Bronchial epithelial cell (primary cell): Measurements from ENCODE around the gene C11orf86. TPM values are rescaled to one million over a fixed set of nuclear protein-coding genes. Genes with fewer than 3 reads are reported as not detected.

ENCODE experiments used
- DNase-seq: peaks from one replicate; pipeline ENCODE4 v3.0.0-alpha.2; 2010; ENCODE audit warnings: low read depth
- FAIRE-seq: peaks from 2 replicates; lab custom pipeline; 2011; peaks lifted over from hg19 to GRCh38; lab: Jason Lieb, UNC
- H3K27me3 ChIP-seq: 2 replicates; pipeline ENCODE4 v1.5.1; 2011; ENCODE audit warnings: low read length; ENCODE audit not compliant: control insufficient read depth, insufficient read depth
- H3K36me3 ChIP-seq: 2 replicates; pipeline ENCODE4 v1.5.1; 2011; ENCODE audit warnings: low read length; ENCODE audit not compliant: control insufficient read depth, insufficient read depth
- H3K4me3 ChIP-seq: 2 replicates; pipeline ENCODE4 v1.5.1; 2011; ENCODE audit warnings: mild to moderate bottlenecking, low read depth, low read length, control low read depth
- total RNA-seq: library from RNA; depleted of rRNA; stranded (reverse); fragments of >200 nt; gene quantifications from 2 replicates; pipeline ENCODE4 v1.2.1, GENCODE V29; 2014
- TF ChIP-seq, protein P1 (sequence below): IDR thresholded peaks from 2 replicates; pipeline ENCODE4 v1.5.1; 2011; ENCODE audit warnings: mild to moderate bottlenecking, moderate library complexity, low read length, control low read depth, inconsistent platforms; ENCODE audit not compliant: insufficient read depth, severe bottlenecking

Gene C11orf86
- total RNA-seq, 1 donor from 2014 or later: not detected

DNA sequence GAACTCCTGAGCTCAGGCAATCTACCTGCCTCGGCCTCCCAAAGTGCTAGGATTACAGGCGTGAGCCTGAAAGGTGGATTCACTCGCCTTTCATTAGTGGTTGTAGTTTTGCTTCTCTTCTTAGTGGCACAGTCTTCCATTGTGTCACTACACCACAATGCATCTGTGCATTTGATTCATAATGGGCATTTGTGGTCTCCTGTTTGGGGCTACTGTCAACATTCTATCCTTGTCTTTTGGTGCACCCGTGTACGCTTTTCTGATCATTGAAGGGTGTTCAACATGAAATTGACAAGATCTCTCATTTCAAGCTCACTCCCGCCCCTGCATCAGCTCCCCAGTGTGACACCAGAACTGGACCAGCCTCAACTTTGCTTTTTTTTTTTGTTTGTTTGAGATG is 45.8 kb downstream of the C11orf86 start:
- DNase-seq: no peak
- H3K4me3 ChIP-seq: no peak overlapping the region
- TF ChIP-seq, protein P1, sequence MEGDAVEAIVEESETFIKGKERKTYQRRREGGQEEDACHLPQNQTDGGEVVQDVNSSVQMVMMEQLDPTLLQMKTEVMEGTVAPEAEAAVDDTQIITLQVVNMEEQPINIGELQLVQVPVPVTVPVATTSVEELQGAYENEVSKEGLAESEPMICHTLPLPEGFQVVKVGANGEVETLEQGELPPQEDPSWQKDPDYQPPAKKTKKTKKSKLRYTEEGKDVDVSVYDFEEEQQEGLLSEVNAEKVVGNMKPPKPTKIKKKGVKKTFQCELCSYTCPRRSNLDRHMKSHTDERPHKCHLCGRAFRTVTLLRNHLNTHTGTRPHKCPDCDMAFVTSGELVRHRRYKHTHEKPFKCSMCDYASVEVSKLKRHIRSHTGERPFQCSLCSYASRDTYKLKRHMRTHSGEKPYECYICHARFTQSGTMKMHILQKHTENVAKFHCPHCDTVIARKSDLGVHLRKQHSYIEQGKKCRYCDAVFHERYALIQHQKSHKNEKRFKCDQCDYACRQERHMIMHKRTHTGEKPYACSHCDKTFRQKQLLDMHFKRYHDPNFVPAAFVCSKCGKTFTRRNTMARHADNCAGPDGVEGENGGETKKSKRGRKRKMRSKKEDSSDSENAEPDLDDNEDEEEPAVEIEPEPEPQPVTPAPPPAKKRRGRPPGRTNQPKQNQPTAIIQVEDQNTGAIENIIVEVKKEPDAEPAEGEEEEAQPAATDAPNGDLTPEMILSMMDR: no peak
- FAIRE-seq: no peak
- no peaks in the 10 kb centered on the region for H3K27me3 ChIP-seq
- no peaks in the 10 kb centered on the region for H3K36me3 ChIP-seq

DNA sequence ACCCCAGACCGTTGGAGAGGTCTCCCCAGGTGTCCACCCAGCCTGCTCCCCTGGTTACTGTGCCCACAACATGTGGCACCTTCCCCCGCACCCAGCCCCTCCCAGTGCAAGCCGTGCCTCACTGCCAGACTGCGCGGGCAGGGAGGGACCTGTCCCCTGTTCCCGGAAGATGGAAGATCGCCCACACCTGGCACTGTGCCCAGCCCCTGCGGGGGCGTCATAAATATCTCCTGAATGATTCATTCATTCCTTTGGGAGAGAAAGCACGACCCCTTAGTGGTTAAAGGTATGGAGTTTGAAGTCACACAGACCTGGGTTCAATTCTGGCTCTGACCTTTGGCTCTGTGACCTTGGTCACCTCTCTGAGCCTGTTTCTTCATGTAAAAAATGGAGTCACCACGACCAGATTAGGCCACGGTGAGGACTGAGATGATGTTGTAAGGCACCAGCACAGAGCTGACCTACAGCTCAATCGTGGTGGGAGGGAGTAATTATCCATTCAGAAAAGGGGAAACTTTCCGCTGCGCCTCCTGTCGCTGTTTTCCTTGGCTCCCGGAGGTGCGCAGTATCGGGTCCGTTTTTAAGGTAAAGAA is 47.3 kb downstream of the C11orf86 start:
- FAIRE-seq (peak; percentile 72), DNase-seq (peak; percentile 89)
- H3K4me3 ChIP-seq: peak overlapping the region; percentile 46
- no peaks in the 10 kb centered on the region for H3K27me3 ChIP-seq
- TF ChIP-seq, protein P1: no peak
- no peaks in the 10 kb centered on the region for H3K36me3 ChIP-seq

DNA sequence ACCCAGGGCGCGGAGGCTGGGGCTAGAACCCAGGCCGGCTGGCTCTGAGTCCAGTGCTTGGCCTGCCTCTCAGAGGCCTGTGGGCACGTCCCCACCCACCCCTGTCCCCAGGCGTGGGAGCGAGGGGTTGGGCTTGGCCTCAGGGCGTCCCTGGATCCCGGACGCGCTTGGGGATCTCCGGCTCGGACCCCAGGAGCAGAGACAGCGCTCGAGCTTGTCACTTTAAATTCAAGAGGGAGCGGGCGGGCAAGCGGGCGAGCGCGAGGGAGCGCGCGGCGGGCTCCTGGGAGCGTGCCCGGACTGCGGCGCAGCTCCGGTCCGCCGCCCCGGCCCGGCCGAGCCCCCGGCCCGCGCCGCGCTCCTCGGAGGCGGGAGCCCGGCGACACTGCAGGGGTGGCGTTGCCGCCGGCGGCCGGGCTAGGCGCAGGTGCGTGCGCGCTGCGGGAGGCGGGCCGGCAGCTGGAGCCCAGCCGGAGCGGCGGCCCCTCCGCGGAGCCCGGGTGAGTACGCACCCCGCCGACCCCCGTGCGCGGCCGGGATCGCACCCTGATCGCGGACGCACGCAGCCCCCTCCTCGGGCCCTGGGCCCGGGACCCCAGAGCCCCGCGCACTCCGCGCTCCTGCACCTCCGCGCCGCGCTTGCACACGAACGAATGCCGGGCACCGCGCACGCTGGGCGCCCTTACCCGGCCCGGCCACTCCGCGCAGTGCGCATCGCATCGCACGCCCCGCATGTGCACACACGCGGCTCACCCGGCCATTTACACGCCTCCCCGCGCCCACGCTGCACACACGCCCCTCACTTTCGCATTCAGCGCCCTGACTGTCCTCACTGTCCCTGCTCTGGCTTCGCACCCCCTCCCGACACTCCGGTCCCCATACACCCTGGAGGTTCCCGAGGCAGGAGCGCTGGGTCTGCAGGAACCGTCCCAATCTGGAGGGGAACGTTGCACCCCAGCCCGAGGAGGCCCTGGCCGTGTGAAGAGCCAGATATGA is 48.2 kb downstream of the C11orf86 start, which contains the start of gene SYT12:
SYT12 (plus strand) TSS at position 174 of the 996 bp plus-strand sequence. CDS start 7,011 bp downstream, outside the sequence.
- no peaks in the 10 kb centered on the region for H3K36me3 ChIP-seq
- TF ChIP-seq, protein P1: no peak
- peak within 1 kb of the TSS; percentile 46 for H3K4me3 ChIP-seq
- no peaks in the 10 kb centered on the region for H3K27me3 ChIP-seq
- DNase-seq (no peak), FAIRE-seq (no peak)

DNA sequence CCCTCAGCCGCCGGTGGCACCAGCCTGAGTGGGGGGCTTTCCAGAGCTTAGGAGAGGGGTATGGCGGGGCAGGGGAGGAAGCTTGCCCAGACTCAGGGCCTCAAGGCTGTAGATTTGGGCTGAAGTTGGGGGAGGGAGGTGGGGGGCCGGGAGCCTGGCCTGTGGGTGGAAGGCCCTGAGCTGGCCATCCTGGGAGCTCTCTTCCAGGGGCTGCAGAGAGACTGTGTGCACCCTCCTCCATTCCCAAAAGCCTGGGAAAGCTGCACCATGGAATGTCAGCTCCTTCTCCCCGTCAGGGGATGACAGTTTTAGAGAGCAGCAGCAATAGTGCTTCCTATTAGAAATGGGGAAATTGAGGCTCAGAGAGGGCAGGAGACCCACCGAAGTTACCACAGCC is 48.9 kb downstream of the C11orf86 start:
- DNase-seq (no peak), FAIRE-seq (no peak)
- TF ChIP-seq, protein P1: no peak
- no peaks in the 10 kb centered on the region for H3K36me3 ChIP-seq
- H3K27me3 ChIP-seq: no peaks in the 10 kb centered on the region
- peak overlapping the region; percentile 46 for H3K4me3 ChIP-seq

DNA sequence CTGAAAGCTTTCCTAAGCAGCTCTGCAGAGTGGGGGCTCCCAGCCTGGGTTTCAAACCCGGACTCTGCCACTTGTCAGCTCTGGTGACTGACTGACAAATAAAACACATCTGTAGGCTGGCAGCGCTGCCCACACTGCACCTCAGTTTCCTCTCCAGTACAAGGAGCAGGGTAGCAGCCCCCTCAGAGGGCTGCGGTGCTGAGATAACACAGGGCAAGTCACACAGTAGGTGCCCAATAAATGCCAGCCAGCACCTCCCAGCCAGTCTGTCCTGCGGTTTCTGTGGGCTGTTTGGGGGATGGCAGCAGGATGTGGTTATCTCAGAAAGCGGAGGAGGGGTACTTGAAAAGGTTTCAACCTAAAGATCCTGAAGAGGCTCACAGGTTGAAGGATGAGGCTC is 49.3 kb downstream of the C11orf86 start:
- no peak for FAIRE-seq
- Histone ChIP-seq H3K4me3 (no peak overlapping the region), H3K27me3 (no peaks in the 10 kb centered on the region)

More for the DNA sequence above, 49.3 kb downstream of the C11orf86 start:
- TF ChIP-seq, protein P1: no peak
- no peaks in the 10 kb centered on the region for H3K36me3 ChIP-seq
- DNase-seq: peak; percentile 21
